Type B pancreatic cell (in vitro differentiated cells): Measurements from ENCODE around the gene HLF. TPM values are rescaled to one million over a fixed set of nuclear protein-coding genes. Genes with fewer than 3 reads are reported as not detected.

ENCODE experiments used
- DNase-seq: peaks from one replicate; pipeline ENCODE4 v3.0.0; 2021; ENCODE audit warnings: mixed read lengths; ENCODE audit not compliant: unreplicated experiment; ENCODE audit errors: extremely low spot score
- H3K27ac Mint-ChIP-seq: 2 replicates; pipeline ENCODE4 v1.8.0; 2021; ENCODE audit warnings: mild to moderate bottlenecking, mixed read lengths
- H3K27me3 Mint-ChIP-seq: 2 replicates; pipeline ENCODE4 v1.8.0; 2021; ENCODE audit warnings: mixed read lengths
- H3K36me3 Mint-ChIP-seq: 2 replicates; pipeline ENCODE4 v1.8.0; 2021; ENCODE audit warnings: mixed read lengths
- H3K4me1 Mint-ChIP-seq: one replicate; pipeline ENCODE4 v1.8.0; 2021; ENCODE audit warnings: mixed read lengths; ENCODE audit not compliant: unreplicated experiment
- H3K4me3 Mint-ChIP-seq: 2 replicates; pipeline ENCODE4 v1.8.0; 2021; ENCODE audit warnings: mild to moderate bottlenecking, mixed read lengths
- H3K9me3 Mint-ChIP-seq: 2 replicates; pipeline ENCODE4 v1.8.0; 2021; ENCODE audit warnings: mixed read lengths
- CTCF ChIP-seq: fragments of 200-600 bp; sonication (generic); conservative IDR thresholded peaks from 2 replicates; pipeline ENCODE4 v1.5.0; 2021; ENCODE audit warnings: antibody characterized with exemption, mild to moderate bottlenecking
- total RNA-seq: library from RNA; stranded (reverse); gene quantifications from 2 replicates; pipeline ENCODE4 v1.2.1, GENCODE V29; 2021; ENCODE audit warnings: low replicate concordance

Gene HLF
- total RNA-seq, 1 donor from 2014 or later: 2.6 TPM

- Mint-ChIP-seq H3K4me3 (no peak overlapping the region), H3K36me3 (no peaks in the 10 kb centered on the region), H3K27ac (no peak overlapping the region), H3K4me1 (peaks cover 6% of the 10 kb centered on the region), H3K9me3 (no peaks in the 10 kb centered on the region), H3K27me3 (peaks cover 5% of the 10 kb centered on the region)
- TF ChIP-seq CTCF: no peak
- DNase-seq: no peak
These were observed 76.7 kb downstream of the HLF start for GRCh38 chr17:55341432-55341831.

- H3K4me1 Mint-ChIP-seq: peaks cover 4% of the 10 kb centered on the region
- no peak for DNase-seq
- H3K27me3 Mint-ChIP-seq: peaks cover 3% of the 10 kb centered on the region
- H3K9me3 Mint-ChIP-seq: no peaks in the 10 kb centered on the region
- no peaks in the 10 kb centered on the region for H3K36me3 Mint-ChIP-seq
- TF ChIP-seq CTCF: no peak
- H3K4me3 Mint-ChIP-seq: no peak overlapping the region
- H3K27ac Mint-ChIP-seq: no peak overlapping the region
These were observed 78.2 kb downstream of the HLF start for GRCh38 chr17:55342800-55343585.

GRCh38 chr17:55343900-55344513, 79.2 kb downstream of the HLF start:
- TF ChIP-seq CTCF: no peak
- H3K36me3 Mint-ChIP-seq: no peaks in the 10 kb centered on the region
- H3K9me3 Mint-ChIP-seq: no peaks in the 10 kb centered on the region
- H3K4me1 Mint-ChIP-seq: peaks cover 10% of the 10 kb centered on the region
- H3K27ac Mint-ChIP-seq: no peak overlapping the region
- no peak for DNase-seq
- H3K27me3 Mint-ChIP-seq: peaks cover 3% of the 10 kb centered on the region
- H3K4me3 Mint-ChIP-seq: no peak overlapping the region

DNA sequence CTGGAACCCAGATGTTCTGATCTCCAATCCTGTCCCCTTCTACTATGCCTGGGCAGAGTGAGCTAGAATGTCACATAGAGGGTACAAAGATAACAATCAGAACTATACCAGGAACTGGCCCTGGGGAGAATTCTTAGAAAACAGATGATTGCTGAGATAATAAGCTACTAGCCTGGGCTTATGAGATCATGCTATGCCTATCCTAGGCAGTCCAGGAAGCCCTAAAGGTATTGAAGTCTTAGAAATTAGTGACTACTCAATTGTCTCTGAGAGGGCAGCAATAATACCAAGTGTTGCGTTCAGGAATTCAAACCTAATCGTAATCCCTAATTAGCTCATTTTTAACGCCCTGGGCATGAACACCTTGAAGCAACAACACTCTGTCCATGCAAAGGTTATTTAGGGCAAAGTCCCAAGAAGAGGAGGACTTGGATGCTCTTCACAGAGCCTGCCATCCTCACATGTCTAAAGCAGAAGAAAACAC, 79.8 kb downstream of the HLF start:
- no peak overlapping the region for H3K4me3 Mint-ChIP-seq
- peaks cover 2% of the 10 kb centered on the region for H3K27me3 Mint-ChIP-seq
- no peaks in the 10 kb centered on the region for H3K9me3 Mint-ChIP-seq
- peaks cover 10% of the 10 kb centered on the region for H3K4me1 Mint-ChIP-seq
- TF ChIP-seq CTCF: no peak
- no peaks in the 10 kb centered on the region for H3K36me3 Mint-ChIP-seq
- no peak overlapping the region for H3K27ac Mint-ChIP-seq
- no peak for DNase-seq

DNA sequence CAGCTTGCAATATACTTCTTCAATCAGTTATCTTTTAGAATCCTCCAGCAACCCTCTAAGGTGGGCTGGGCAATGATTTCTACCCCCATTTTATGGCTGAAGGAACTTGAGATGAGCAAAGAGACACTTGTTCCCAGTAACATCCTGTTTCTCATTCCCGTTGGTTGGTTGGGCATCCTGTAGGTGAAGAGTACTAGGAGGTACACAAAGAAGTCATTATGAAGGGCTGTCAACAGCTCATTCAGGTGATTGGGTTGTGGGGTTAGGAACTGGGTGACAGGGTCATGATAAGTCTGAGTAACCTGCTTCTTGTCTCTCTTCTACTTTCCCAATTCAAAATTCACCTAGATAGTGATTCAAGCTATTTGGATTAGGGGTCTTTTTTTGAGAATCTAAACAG, 80.4 kb downstream of the HLF start:
- Mint-ChIP-seq H3K9me3 (no peaks in the 10 kb centered on the region), H3K4me1 (peaks cover 7% of the 10 kb centered on the region), H3K36me3 (no peaks in the 10 kb centered on the region), H3K27ac (no peak overlapping the region), H3K4me3 (no peak overlapping the region), H3K27me3 (no peaks in the 10 kb centered on the region)
- DNase-seq: no peak
- TF ChIP-seq CTCF: no peak
